Measurements from ENCODE around the gene RUSF1.
"Not testable (repeated sequence)": the region's sequence is repeated elsewhere in the genome, so short reads cannot be mapped to it uniquely, and the experiment has no call there.

RUSF1 gene

DNA sequence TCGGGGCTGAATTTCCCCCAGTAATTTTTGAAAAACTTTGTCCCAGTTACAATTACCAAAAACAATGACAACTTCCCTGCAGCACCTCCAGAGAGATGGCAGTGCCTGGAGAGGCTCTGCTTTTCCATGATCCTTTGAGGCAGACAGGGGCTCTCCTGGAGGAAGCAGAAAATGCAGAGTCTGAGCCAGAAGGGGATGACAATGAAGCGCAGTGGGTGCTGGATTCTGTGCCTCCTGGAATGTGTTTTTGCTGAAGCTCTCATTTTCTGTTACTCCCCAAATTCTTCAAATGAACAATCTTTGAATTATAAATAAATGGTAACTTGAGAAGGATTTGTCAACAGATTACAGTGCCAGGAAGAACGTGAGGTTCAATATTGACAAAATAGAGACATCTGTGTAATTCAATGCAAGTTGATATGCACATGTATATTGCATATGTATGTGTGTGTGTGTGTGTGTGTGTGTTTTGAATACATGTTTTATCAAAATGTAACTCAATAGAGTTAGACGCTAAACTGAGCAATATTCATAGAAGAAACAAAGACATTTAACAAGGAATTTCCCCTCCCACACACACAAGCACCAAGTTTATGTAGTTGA is 9.7 kb upstream of the RUSF1 start:
- no peak for DNase-seq

DNA sequence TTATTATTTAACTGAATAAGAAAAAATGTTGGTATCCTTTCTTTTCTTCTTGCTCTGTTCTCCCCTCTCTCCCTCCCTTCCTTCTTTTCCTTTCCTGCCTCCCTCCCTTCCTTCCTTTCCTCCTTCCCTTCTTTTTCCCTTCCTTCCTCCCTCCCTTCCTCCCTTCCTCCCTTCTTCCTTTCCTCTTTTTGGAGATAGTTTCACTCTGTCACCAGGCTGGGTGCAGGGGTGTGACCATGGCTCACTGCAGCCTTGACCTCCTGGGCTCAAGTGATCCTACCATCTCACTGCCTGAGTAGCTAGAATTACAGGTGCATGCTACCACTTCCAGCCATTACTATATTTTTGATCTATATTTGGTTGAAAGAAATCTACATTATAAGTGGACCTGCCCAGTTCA is 5.7 kb upstream of the RUSF1 start:
- DNase-seq: no peak

DNA sequence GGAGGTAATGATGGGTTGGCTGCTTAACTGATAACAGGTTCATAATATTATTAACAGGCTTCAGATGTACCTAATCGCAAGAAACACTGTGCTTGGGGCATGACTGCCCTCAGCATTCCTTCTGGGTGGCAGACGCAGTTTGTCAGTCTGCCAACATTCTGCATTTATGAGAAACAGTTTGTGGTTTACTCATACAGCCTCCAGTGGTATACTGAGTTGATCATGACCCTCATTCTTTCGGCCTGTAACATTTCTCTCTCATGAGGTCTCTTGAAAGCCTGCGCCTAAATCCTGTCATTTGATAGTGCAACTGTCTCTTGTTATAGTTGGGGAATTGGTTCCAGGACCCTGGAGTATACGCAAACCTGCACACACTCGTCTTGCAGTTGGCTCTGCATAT is 4.9 kb upstream of the RUSF1 start:
- DNase-seq: no peak

DNA sequence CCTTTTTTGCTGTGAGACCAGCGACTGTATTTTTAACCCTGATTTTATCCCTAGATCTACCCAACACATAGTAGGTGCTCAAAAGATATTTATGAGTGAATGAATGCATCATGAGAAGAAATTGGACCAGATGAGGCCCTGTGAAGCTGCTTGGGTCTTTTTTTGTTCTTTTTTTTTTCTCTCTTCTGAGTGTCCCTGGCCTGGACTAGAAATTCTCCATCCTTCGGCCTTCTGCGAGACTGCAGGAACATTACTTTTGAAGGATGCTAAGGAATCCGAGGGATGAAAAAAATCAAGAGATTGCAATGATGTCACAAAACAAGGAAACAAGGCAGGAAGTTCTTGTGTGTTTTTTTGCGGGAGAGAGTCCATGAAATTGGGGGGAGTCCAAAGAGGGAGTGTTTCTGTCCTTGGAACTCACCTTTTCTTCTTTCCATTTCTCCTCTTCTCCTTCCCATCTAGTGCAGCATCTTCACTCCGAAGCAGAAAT is 560 bp upstream of the RUSF1 start:
- DNase-seq: no peak

DNA sequence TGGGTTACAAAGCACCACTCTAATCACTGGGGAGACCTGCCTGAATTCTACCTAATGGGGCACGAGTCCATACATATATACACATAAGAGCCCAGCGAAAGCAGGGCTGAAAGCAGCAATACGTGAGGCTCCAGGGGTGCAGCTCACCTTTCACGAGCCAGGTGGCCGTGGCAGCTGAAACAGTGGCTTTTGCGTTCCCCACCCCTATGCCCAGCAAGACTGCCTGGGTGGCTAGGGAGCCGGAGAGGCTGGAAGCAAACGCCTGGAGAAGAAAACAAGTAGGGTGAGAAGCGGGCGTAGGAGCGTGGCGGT is 618 bp downstream of the RUSF1 start:
- DNase-seq: no peak

DNA sequence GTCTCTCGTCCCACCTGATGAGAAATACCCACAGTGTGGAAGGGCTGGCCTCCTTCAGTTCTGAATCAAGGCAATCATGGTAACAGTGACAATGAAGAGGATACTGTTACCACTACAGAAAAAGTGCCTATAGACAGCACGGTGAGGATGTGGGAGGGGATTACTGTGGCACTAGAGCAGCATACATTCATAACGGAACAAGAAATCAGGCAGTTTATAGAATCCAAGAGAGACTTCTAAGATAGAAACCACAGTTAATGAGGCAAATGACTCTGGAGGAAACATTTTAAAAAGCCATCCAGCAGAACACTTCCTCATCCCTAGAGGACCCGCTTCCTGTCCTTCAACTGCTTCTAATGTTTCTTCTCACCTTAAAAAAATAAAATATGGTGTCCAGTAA is 2.7 kb downstream of the RUSF1 start:
- DNase-seq: no peak

DNA sequence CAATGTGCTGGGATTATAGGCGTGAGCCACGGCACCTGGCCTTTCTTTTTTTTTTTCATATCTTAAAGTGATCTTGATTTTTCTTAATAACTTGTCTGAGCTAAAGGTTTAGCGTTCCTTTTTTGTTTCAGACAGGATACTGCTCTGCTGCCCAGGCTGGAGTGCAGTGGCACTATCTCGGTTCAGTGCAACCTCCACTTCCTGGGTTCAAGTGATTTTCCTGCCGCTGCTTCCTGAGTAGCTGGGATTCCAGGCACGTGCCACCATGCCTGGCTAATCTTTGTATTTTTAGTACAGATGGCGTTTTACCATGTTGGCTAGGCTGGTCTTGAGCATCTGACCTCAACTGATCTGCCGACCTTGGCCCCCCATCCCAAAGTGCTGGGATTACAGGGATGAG is 4.0 kb downstream of the RUSF1 start:
- no peak for DNase-seq

DNA sequence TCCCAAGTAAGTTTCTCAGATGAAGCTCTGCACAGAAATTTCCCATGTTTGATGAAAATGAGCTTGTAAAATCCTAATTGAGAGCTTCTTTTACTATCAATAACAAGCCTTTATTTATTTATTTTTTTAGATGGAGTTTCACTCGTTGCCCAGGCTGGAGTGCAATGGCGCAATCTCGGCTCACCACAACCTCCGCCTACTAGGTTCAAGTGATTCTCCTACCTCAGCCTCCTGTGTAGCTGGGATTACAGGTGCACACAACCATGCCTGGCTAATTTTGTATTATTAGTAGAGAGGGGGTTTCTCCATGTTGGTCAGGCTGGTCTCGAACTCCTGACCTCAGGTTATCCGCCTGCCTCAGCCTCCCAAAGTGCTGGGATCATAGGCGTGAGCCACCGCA is 4.6 kb downstream of the RUSF1 start:
- not testable (repeated sequence) for DNase-seq

DNA sequence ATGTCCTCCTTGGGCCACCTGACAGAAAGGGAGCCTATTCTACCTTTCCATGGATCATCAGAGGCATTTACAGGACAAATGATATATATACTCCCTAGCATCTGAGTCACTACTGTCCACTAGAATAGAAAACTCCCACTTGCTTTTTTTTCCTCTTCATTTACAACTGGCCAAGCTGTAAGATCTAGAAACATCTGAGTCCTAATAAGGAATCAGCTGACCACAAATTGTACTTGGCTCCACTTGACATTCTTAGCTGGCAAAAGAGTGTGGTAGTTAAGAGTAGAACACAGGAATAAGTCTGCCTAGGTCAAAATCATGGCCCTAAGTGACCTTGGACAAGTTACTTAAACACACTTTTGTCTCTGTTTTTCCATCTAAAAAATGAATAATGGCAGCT is 5.2 kb downstream of the RUSF1 start:
- DNase-seq: no peak

DNA sequence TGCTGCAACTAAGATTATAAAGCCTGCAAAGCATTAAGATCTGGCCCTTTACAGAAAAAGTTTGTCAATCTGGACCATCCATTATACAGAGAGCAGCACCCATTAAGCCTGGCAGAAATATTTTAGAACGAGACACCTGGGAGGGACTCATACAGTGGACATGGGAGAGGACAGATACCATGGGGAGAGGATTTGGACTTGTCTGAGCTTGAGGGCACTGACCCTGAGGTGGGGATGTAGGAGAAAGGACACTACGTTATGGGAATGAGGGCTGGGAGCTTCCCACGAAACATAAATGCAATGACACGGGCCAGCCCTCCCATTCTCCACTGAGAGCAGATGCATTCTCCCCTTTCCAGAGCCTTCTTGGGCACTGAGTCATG is 6.2 kb downstream of the RUSF1 start:
- DNase-seq: no peak

DNA sequence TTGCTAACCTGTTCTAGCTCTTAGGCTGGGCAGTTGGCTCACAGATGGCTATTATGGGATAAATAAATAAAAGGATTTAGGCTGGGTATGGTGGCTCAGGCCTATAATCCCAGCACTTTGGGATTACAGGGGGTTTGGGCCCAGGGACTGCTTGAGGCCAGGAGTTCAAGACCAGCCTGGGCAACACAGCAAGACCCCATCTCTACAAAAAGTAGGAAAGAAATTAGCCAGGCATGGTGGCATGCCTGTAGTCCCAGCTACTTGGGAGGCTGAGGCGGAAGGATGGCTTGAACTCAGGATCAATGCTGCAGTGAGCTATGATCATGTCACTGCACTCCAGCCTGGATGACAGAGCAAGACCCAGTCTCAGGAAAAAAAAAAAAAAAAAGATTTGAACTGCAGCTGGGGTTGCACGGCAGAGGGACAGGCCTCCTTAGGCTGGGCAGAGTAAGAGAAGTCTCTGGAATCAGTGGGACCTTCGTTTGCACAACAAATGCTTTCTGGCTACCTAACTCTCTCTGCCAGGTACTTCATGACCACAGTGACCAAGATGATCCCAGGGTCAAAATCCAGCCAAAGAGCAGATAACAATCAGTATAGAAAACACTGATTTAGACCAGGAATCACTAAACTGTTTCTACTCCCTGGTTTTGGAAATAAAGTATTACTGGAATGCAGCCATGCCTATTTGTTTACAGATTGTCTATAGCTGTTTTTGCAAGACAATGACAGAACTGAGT is 6.8 kb downstream of the RUSF1 start:
- no peak for DNase-seq

DNA sequence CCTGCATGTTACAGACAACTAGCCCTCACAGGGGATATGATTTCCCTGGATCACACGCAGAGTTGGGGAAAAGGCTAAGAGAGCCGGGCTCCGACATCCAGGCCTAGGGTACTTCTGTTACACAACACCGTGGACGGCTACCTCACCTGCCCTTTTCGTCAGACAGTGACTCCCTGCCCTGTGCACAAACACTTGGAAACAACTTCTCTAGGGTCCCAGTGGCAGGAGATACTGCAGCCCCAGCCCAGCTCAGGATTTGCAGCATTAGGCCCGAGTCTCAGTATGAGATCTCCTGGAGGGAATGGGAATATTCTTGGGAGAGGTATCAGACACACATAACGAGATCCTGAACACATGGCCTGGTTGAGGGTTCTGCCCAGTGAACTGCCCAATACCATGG is 8.3 kb downstream of the RUSF1 start:
- no peak for DNase-seq

DNA sequence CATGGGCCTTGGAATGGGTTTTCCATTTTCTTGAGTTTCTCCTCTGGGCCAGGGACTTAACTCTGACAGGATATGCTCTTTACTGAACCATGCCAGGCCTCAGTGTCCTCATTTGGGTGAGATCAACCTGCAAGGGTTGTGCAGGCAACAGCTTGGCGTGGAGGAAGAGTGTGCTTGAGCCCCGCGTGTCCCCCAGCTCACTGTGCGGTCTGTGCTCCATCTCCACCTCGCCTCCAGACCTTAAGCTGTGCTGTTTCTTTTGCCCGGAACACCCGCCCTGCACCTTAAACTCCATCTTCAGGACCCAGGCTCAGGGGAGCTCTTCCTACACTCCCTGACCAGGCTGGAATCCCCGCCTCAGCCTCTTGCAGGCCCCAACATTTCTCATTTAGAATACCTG is 9.7 kb downstream of the RUSF1 start:
- DNase-seq: no peak

DNA sequence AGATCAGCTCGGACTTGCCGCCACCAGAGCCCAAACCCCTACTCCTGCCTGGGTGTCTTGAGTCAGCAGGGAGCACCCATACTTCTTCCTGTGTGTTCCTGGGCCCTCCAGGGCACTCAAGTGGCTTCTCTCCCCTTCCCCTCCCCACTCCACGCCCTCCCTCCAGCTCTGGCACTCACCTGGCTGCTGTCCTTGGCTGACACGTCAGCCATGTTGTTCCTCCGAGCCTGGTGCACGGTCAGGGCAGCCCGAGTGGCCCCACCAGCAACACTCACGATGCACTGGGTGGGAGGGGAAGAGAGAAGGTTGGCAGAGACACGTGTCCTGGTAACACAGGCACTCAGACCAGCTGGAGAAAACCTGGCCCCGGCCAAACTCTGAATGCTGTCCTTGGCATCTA is 11.5 kb downstream of the RUSF1 start:
- DNase-seq: no peak

DNA sequence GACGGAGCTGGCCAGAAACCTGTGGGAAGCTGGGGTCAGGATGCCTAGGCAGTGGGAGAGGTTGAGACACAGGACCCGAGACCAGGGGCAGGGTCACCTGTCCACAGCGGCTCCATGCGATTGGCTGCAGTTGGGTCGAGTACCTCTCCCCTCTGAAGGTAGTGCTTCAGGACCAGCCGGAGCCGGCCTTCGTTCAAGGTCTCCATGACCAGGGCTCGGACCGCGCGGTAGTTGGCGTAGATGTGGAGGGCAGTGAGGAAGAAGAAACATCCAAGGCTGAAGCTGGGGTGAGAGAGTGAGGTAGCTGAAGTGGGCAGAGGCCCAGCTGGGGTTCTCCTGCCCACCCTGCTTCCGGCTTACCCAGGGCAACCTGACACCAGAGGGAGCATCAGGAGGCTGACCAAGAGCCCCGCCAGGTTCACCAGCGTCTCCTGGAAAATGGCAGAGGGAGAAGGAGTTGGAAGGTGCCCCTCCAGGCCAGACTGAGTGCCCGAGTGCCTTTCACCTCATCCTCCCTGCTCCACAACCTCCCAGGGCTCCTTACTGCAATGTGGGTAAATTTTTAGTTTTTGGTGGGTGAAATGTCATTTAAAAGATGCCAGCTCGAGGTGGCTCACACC is 14.6 kb downstream of the RUSF1 start:
- no peak for DNase-seq

DNA sequence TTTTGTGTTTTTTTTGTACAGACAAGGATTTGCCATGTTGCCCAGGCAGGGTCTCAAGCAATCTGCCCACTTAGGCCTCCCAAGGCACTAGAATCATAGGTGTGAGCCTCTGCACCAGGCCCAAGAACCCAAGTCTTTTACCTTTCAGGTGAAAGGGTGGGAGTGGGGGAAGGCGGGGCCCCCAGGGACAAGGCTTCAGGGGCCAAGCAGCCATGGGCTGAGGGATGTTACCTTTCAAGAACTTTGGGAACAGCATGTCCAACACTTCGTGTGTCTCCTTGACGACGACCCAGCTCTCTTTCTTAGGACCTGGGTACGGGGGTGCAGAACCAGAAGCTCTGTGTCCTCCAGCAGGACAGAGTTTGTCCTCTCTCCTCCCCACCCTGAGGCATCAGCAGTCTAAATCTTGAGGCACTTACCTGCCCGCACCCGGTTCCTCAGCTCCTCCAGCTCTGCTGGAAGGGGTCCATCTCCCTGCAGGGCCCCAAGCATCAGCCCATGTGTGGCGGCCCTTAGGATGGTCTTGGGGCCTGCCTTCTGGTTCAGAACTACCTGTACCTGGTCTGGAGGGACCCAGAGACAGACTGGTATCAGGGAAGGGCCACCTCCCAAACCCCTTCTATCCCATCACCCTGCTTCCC is 16.3 kb downstream of the RUSF1 start:
- DNase-seq: no peak

DNA sequence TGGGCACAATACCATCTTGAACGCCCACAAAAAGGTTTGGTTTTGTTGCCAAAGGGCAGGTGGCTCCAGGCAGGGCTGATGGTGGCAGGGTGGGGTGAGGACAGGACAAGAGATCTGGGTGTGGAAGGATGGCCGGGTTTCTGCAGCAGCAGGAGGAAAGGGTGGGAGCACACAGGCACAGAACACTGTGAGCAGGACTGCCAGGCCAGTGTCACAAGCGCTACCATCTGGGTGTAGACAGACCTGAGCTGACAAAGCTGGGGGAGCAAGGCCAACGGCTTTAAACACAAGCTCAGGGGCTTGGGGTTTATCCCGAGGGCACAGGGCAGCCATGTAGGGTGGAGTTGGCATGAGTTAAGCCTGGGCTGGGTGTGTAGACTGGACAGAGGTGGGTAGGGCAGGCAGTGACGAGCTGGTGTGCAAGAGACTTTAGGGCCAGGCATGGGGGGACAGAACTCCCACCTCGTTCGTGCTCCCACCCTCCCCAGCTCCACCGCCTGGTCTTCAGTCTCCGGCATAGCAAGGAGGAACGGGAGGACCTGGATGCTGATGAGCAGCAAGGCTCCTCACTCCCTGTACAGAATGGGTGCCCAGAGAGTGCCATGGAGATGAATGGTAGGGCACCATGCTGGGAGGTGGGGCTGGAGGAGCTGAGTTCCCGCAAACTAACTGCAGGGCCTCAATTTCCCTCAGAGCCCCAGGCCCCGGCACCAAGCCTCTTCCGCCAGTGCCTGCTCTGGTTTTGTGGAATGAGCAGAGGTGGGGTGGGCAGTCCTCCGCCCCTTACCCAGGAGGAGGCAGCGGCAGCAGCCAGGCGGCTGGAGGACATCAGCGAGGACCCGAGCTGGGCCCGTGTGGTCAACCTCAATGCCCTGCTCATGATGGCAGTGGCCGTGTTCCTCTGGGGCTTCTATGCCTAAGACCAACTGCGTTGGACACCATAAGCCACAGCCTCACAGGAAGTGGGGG is 18.3 kb downstream of the RUSF1 start:
- DNase-seq: peak in 1 of 56 donors; percentile 4

DNA sequence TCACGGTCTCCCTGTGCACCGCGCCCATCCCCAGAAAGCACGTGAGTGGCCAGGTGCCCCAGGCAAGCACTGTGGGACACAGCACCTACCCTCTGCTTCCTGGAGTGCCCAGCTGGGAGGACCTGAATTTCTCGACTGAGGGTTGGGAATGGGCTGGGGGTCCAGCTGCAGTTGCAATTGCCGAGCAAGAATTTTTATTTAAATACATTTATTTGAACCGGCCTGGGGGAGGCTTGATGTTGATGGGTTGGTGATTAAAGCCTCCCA is 19.0 kb downstream of the RUSF1 start:
- DNase-seq: no peak

DNA sequence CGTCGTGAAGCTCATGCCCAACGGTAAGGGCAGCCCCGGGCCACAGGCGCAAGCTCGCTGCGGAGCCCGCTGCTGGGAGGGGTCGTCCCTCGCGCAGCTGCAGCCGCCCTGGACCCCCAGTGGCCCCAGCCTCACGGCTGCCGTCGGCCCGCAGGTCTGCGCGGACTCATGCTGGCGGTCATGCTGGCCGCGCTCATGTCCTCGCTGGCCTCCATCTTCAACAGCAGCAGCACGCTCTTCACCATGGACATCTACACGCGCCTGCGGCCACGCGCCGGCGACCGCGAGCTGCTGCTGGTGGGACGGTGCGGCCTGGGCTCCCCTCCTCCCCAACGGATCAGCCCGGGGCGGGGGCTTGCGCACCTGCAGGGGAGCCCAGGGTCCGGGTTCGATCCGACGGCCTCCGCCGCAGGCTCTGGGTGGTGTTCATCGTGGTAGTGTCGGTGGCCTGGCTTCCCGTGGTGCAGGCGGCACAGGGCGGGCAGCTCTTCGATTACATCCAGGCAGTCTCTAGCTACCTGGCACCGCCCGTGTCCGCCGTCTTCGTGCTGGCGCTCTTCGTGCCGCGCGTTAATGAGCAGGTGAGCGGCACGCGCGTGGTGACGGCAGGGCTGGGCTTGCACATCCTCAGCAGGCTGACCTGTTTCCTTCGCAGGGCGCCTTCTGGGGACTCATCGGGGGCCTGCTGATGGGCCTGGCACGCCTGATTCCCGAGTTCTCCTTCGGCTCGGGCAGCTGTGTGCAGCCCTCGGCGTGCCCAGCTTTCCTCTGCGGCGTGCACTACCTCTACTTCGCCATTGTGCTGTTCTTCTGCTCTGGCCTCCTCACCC is 19.5 kb downstream of the RUSF1 start:
- no peak for DNase-seq

DNA sequence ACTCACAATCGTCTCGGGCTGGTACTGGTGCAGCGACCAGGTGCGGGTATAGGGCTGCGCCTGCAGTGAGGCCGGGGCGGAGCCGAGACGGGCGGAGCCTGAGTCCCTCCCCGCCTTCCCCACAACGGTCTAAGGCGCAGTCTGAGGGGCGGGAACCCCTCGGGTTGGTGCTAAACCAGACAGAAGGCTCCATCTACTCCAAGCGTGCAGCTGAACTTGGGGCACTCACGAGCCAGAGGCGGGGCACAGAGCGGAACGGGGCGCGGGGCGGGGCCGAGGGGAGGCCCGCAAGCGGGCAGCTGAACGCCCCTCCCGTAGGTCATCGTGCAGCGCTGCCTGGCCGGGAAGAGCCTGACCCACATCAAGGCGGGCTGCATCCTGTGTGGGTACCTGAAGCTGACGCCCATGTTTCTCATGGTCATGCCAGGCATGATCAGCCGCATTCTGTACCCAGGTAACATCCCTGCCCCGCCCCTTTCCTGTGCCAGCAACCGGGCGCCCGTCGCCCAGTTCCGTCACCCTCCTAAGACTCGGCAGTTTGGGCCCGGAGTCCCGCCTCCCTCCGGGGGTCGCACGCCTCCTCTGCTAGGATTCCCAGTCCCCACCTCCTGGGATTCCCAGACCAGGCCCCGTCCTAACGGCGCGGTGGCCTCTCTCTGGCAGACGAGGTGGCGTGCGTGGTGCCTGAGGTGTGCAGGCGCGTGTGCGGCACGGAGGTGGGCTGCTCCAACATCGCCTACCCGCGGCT is 20.3 kb downstream of the RUSF1 start:
- peak in 12 of 56 donors; percentile 5 to 67 (median 33) for DNase-seq
